HCT116 (cell line): ENCODE data around the gene TTYH1. TPM values are rescaled to one million over a fixed set of nuclear protein-coding genes. Genes with fewer than 3 reads are reported as not detected.
A peak's percentile ranks its signal among the peaks of the same experiment; 100 is the strongest.
"Not testable (repeated sequence)": the region's sequence is repeated elsewhere in the genome, so short reads cannot be mapped to it uniquely, and the experiment has no call there.

Experiments
- ATAC-seq: fragments of 200-7000 bp; cut with Tn5 transposase; 2 replicates; pipeline ENCODE4 v1.9.1; 2020; ENCODE audit warnings: mild to moderate bottlenecking, moderate library complexity
- BruUV-seq: library from RNA; stranded (reverse); fragments of 400-500 nt; replicated peaks from 2 replicates; lab custom pipeline; 2021; lab: Mats Ljungman, UMichigan
- CTCF ChIA-PET: fragments of 300-600 bp; sonication (Branson Sonifier 250); formaldehyde crosslinking; loops from one replicate; lab custom pipeline; 2021; ENCODE audit warnings: antibody characterized with exemption; lab: Charles Lee
- POLR2A ChIA-PET: fragments of 300-600, 350-600 bp; sonication (Branson Sonifier 250); formaldehyde crosslinking; loops from one replicate; lab custom pipeline; 2021; ENCODE audit warnings: antibody characterized with exemption; lab: Charles Lee
- RAD21 ChIA-PET, 2 experiments: fragments of 300-600 bp; sonication (Branson Sonifier 250); formaldehyde crosslinking; loops; one replicate each; lab custom pipeline; 2023; ENCODE audit warnings: low total read pairs in 2 of 2; ENCODE audit not compliant: uncharacterized antibody in 2 of 2, unreplicated experiment in 2 of 2, low non-redundant PET in 1 of 2; lab: Charles Lee
- DNase-seq: peaks from one replicate; pipeline ENCODE4 v3.0.0-alpha.2; 2010; ENCODE audit warnings: low read depth, low spot score
- H2AFZ ChIP-seq: fragments of 200-600 bp; shearing (Covaris generic), sonication (generic); 2 replicates; pipeline ENCODE4 v1.6.1; 2017; ENCODE audit warnings: low read depth, mixed run types, mixed read lengths, antibody characterized with exemption, low read length; ENCODE audit not compliant: poor library complexity, severe bottlenecking
- H3K27ac ChIP-seq: 2 replicates; pipeline ENCODE4 v1.5.1; 2012; ENCODE audit warnings: low read depth, low read length
- H3K27me3 ChIP-seq: fragments of 200-600 bp; sonication (generic); 2 replicates; pipeline ENCODE4 v1.6.1; 2016; ENCODE audit warnings: mixed run types, low read length, mixed read lengths; ENCODE audit not compliant: insufficient read depth
- H3K36me3 ChIP-seq, 2 experiments: fragments of 200-500 bp in 1 of 2; fragments of 200-600 bp in 1 of 2; sonication (Bioruptor generic) in 1 of 2; sonication (generic) in 1 of 2; 2 replicates each; pipeline versions ENCODE4 v1.5.1 to v1.6.1; 2014 to 2016; ENCODE audit warnings: low read length in 2 of 2, inconsistent platforms in 1 of 2, mixed read lengths in 1 of 2, mixed run types in 1 of 2; ENCODE audit not compliant: insufficient read depth in 2 of 2, control insufficient read depth in 1 of 2
- H3K4me1 ChIP-seq, 2 experiments: fragments of 200-600 bp in 1 of 2; sonication (generic) in 1 of 2; 2 replicates each; pipeline versions ENCODE4 v1.5.1 to v1.6.1; 2012 to 2017; ENCODE audit warnings: low read length in 2 of 2, inconsistent platforms in 1 of 2, mild to moderate bottlenecking in 1 of 2, mixed read lengths in 1 of 2, mixed run types in 1 of 2, moderate library complexity in 1 of 2; ENCODE audit not compliant: insufficient read depth in 2 of 2, control insufficient read depth in 1 of 2
- H3K4me2 ChIP-seq: fragments of 200-600 bp; sonication (generic); 2 replicates; pipeline ENCODE4 v1.6.1; 2017; ENCODE audit warnings: mixed run types, low read length, mixed read lengths
- H3K4me3 ChIP-seq, 2 experiments: fragments of 200-600 bp in 1 of 2; sonication (generic) in 1 of 2; replicated peaks in 1 of 2; 2 replicates each; pipeline ENCODE4 v1.5.1; 2011 to 2016; ENCODE audit warnings: low read length in 2 of 2, control low read depth in 1 of 2, low read depth in 1 of 2, mild to moderate bottlenecking in 1 of 2, mixed read lengths in 1 of 2, mixed run types in 1 of 2
- H3K79me2 ChIP-seq: fragments of 200-600 bp; sonication (generic); 2 replicates; pipeline ENCODE4 v1.6.1; 2017; ENCODE audit warnings: mild to moderate bottlenecking, mixed run types, low read length, moderate library complexity, mixed read lengths; ENCODE audit not compliant: insufficient read depth
- H3K9ac ChIP-seq: fragments of 200-600 bp; sonication (generic); 2 replicates; pipeline ENCODE4 v1.6.1; 2016; ENCODE audit warnings: low read length, mixed read lengths
- H3K9me2 ChIP-seq: fragments of 200-600 bp; sonication (generic), shearing (Covaris generic); 2 replicates; pipeline ENCODE4 v1.6.1; 2017; ENCODE audit warnings: mixed run types, mild to moderate bottlenecking, moderate library complexity; ENCODE audit not compliant: insufficient read depth
- H3K9me3 ChIP-seq, 2 experiments: fragments of 200-500 bp in 1 of 2; fragments of 200-600 bp in 1 of 2; sonication (Bioruptor generic) in 1 of 2; sonication (generic) in 1 of 2; 2 replicates each; pipeline ENCODE4 v1.6.1; 2014 to 2017; ENCODE audit warnings: low read length in 2 of 2, mixed read lengths in 2 of 2, inconsistent platforms in 1 of 2, low read depth in 1 of 2, mild to moderate bottlenecking in 1 of 2, mixed run types in 1 of 2, moderate library complexity in 1 of 2; ENCODE audit not compliant: control insufficient read depth in 1 of 2, insufficient read depth in 1 of 2
- H4K20me1 ChIP-seq: fragments of 200-600 bp; sonication (generic), shearing (Covaris generic); 2 replicates; pipeline ENCODE4 v1.6.1; 2017; ENCODE audit warnings: mixed run types, mild to moderate bottlenecking, moderate library complexity; ENCODE audit not compliant: insufficient read depth
- CEBPB ChIP-seq: IDR thresholded peaks from 2 replicates; pipeline ENCODE4 v1.6.1; 2012; ENCODE audit warnings: low read depth
- EGR1 ChIP-seq: IDR thresholded peaks from 2 replicates; pipeline ENCODE4 v1.6.1; 2012; ENCODE audit warnings: low read depth
- EZH2phosphoT487 ChIP-seq: fragments of 200-600 bp; IDR thresholded peaks from 2 replicates; pipeline ENCODE4 v1.6.1; 2018; ENCODE audit warnings: antibody characterized with exemption, borderline replicate concordance
- SP1 ChIP-seq: IDR thresholded peaks from 2 replicates; pipeline ENCODE4 v1.6.1; 2012; ENCODE audit warnings: low read depth
- TCF7L2 ChIP-seq: IDR thresholded peaks from 2 replicates; pipeline ENCODE4 v1.7.0; 2011; ENCODE audit warnings: borderline replicate concordance, inconsistent platforms; ENCODE audit not compliant: insufficient read depth, insufficient read length; ENCODE audit errors: extremely low read depth
- YY1 ChIP-seq: IDR thresholded peaks from 2 replicates; pipeline ENCODE4 v1.6.1; 2011; ENCODE audit warnings: low read length, low read depth, moderate library complexity, mild to moderate bottlenecking; ENCODE audit not compliant: insufficient replicate concordance; ENCODE audit errors: extremely low read depth
- ZNF274 ChIP-seq: fragments of 200-500 bp; sonication (Bioruptor generic); IDR thresholded peaks from 2 replicates; pipeline ENCODE4 v1.6.1; 2014; ENCODE audit warnings: mild to moderate bottlenecking, low read depth, low read length, inconsistent platforms
- intact Hi-C: fragments of 100-400 bp; cut with micrococcal nuclease; formaldehyde crosslinking; loops from 2 replicates; pipeline ENCODE4 v1.10.0; 2022
- total RNA-seq: library from RNA; stranded (reverse); gene quantifications from one replicate; pipeline ENCODE4 v1.2.1, GENCODE V29; 2021; ENCODE audit not compliant: unreplicated experiment
- TF ChIP-seq, protein P1 (sequence below): IDR thresholded peaks from 2 replicates; pipeline ENCODE4 v1.6.1; 2012
- TF ChIP-seq, protein P2 (sequence below), 3 experiments: fragments of 200-600 bp in 1 of 3; sonication (generic) in 1 of 3; IDR thresholded peaks in 2 of 3; conservative IDR thresholded peaks in 1 of 3; 2 replicates each; pipeline ENCODE4 v1.5.1; 2012 to 2017; ENCODE audit warnings: low read depth in 2 of 3, low read length in 2 of 3, antibody characterized with exemption in 1 of 3, borderline replicate concordance in 1 of 3, control low read depth in 1 of 3, mild to moderate bottlenecking in 1 of 3, mixed read lengths in 1 of 3, mixed run types in 1 of 3, moderate library complexity in 1 of 3; ENCODE audit not compliant: insufficient read depth in 1 of 3

TTYH1 gene
- total RNA-seq, 1 experiment from 2014 or later: 0.37 TPM

DNA sequence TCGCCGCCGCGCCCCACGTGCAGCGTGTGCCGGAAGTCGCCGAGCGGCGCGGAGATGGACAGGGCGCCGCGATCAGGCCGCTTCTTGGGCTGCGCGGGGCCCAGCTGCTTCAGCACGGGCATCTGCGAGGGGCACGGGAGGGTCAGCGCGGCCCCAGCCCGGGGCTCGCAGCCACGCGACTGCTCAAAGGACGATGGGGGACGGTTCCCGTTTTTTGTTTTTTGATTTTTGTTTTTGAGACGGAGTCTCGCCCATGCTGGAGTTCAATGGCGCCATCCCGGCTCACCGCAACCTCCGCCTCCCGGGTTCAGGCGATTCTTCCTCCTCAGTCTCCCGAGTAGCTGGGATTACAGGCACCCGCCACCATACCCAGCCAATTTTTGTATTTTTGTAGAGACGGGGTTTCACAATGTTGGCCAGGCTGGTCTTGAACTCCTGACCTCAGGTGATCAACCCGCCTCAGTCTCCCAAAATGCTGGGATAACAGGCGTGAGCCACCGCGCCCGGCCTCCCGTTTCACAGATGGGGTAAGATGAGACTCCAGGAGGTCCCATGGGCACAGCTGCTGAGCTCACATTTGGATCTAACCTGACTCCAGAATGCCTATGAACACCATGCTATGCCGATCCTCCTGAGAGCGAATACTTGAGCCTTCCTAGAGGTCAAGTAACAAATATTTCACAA, 50.3 kb downstream of the TTYH1 start:
- no peak overlapping the region for H3K4me2 ChIP-seq
- CTCF ChIA-PET: interaction anchor here (1.1 kb wide), 1 partner anchor 12 kb away, joined by 4 read pairs; no protein-coding TSS in a partner anchor
- H3K9me3 ChIP-seq: no peaks in the 10 kb centered on the region
- BruUV-seq: no TSS peak
- RAD21 ChIA-PET: no interaction called here
- H2AFZ ChIP-seq: no peak overlapping the region
- no peak for TF ChIP-seq YY1
- TF ChIP-seq EGR1: no peak
- no peak for TF ChIP-seq ZNF274
- TF ChIP-seq, protein P1, sequence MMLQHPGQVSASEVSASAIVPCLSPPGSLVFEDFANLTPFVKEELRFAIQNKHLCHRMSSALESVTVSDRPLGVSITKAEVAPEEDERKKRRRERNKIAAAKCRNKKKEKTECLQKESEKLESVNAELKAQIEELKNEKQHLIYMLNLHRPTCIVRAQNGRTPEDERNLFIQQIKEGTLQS: no peak
- no peak for TF ChIP-seq CEBPB
- TF ChIP-seq, protein P2, sequence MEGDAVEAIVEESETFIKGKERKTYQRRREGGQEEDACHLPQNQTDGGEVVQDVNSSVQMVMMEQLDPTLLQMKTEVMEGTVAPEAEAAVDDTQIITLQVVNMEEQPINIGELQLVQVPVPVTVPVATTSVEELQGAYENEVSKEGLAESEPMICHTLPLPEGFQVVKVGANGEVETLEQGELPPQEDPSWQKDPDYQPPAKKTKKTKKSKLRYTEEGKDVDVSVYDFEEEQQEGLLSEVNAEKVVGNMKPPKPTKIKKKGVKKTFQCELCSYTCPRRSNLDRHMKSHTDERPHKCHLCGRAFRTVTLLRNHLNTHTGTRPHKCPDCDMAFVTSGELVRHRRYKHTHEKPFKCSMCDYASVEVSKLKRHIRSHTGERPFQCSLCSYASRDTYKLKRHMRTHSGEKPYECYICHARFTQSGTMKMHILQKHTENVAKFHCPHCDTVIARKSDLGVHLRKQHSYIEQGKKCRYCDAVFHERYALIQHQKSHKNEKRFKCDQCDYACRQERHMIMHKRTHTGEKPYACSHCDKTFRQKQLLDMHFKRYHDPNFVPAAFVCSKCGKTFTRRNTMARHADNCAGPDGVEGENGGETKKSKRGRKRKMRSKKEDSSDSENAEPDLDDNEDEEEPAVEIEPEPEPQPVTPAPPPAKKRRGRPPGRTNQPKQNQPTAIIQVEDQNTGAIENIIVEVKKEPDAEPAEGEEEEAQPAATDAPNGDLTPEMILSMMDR (IDR thresholded peaks at IDR 0.05 in 2 of 3, conservative IDR thresholded peaks at IDR 0.05 in 1 of 3; ENCODE audit: borderline replicate concordance in 1 of 3, insufficient read depth in 1 of 3, low read depth in 2 of 3, low read length in 2 of 3): no peak
- no peak for TF ChIP-seq TCF7L2
- no peak for TF ChIP-seq SP1
- no peak for TF ChIP-seq EZH2phosphoT487
- intact Hi-C loops: no loop called here
- H3K79me2 ChIP-seq: peaks cover 23% of the 10 kb centered on the region
- H3K27ac ChIP-seq: peak overlapping the region; percentile 18; the same call in 1 of the 2 replicates
- POLR2A ChIA-PET: interaction anchor here (2.3 kb wide), 1 partner anchor 17 kb away, joined by 5 read pairs; the partner anchor contains the start of gene LENG8
- H3K4me1 ChIP-seq: peaks cover 7 to 26% of the 10 kb centered on the region in 2 experiments; a peak in 3 of 4 replicates
- H3K36me3 ChIP-seq: peaks cover 7% of the 10 kb centered on the region in 2 experiments; a peak in 3 of 4 replicates
- H3K9ac ChIP-seq: no peak overlapping the region
- H3K27me3 ChIP-seq: no peaks in the 10 kb centered on the region
- H4K20me1 ChIP-seq: no peaks in the 10 kb centered on the region
- DNase-seq (no peak), ATAC-seq (no peak)
- H3K4me3 ChIP-seq: no peak overlapping the region
- no peaks in the 10 kb centered on the region for H3K9me2 ChIP-seq

DNA sequence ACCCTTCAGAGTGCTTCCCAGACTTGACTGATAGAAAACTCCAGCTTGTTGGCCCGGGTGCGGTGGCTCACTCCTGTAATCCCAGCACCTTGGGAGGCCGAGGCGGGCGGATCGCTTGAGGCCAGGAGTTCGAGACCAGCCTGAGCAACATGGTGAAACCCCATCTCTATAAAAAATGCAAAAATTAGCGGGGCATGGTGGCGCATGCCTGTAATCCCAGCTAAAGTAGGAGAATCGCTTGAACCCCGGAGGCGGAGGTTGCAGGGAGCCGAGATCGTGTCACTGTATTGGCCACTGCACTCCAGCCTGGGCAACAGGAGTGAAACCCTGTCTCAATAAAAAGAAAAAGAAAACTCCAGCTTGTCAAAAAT, 50.8 kb downstream of the TTYH1 start:
- DNase-seq, H3K27ac ChIP-seq, BruUV-seq, H3K27me3 ChIP-seq, intact Hi-C loops, H4K20me1 ChIP-seq, H3K9me2 ChIP-seq, H3K9me3 ChIP-seq, ATAC-seq, H2AFZ ChIP-seq, H3K4me3 ChIP-seq, H3K9ac ChIP-seq, H3K36me3 ChIP-seq, RAD21 ChIA-PET, H3K4me2 ChIP-seq: not testable (repeated sequence)
- peaks cover 7 to 26% of the 10 kb centered on the region in 2 experiments; a peak in 3 of 4 replicates for H3K4me1 ChIP-seq
- peaks cover 18% of the 10 kb centered on the region for H3K79me2 ChIP-seq
- CTCF ChIA-PET: interaction anchor here (1.1 kb wide), 1 partner anchor 12 kb away, joined by 4 read pairs; no protein-coding TSS in a partner anchor
- POLR2A ChIA-PET: interaction anchor here (2.3 kb wide), 1 partner anchor 17 kb away, joined by 5 read pairs; the partner anchor contains the start of gene LENG8
